ENCODE measurements around the gene PACRG.

Gene PACRG

DNA sequence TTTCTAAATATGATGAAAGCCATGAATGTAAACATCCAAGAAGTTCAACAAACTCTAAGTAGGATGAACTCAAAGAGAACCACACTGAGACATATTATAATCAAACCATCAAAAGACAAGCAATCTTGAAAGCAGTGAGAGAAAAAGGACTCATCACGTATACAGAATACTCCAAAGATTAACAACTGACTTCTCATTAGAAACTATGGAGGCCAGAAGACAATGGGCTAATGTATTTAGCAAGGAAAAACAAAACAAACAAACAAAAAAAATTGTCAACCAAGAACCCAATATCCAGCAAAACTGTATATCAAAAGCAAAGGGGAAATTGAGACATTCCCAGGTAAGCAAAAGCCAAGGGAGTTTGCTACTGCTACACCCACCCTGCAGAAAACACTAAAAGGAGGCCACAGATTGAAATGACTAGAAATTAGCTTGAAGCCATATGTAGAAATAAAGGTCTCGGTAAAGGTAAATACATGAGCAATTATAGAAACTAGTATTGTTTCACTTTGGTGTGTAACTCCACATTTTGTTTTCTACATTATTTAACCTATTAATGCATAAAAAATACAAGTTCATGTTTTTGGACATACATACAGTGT is 385.7 kb downstream of the PACRG start:
- Mint-ChIP-seq H3K4me1 (no peaks in the 10 kb centered on the region), H3K9me3 (peaks cover 10 to 16% of the 10 kb centered on the region in 2 donors), H3K4me3 (no peak overlapping the region), H3K36me3 (peaks cover 4 to 5% of the 10 kb centered on the region in 2 donors), H3K27ac (no peak overlapping the region), H3K27me3 (no peaks in the 10 kb centered on the region)
- ATAC-seq (replicated peaks) (no peak), DNase-seq (no peak)

DNA sequence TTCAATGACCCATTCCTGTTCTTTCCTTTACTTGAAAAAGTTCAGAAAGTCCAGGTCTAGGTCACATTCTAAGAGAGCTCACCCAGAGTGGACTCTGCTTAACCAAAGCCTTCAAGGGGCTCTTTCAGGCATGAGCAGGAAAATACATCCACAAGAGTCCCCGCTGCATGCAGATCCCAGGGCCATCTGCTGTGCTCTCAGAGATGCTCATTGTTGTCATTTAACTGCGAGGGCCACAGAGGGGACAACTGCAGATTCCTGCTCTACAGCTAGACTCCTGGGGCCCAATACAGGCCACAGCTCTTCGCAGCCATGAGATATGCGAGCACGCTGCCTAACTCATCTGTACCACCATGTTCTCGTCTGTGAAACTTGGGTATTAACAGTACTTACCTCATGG is 391.2 kb downstream of the PACRG start:
- no peaks in the 10 kb centered on the region for H3K27me3 Mint-ChIP-seq
- peaks cover 5 to 8% of the 10 kb centered on the region in 2 donors for H3K9me3 Mint-ChIP-seq
- H3K4me3 Mint-ChIP-seq = no peak overlapping the region
- ATAC-seq (replicated peaks) (no peak), DNase-seq (no peak)
- H3K27ac Mint-ChIP-seq = no peak overlapping the region
- H3K4me1 Mint-ChIP-seq = no peaks in the 10 kb centered on the region
- H3K36me3 Mint-ChIP-seq = no peaks in the 10 kb centered on the region

DNA sequence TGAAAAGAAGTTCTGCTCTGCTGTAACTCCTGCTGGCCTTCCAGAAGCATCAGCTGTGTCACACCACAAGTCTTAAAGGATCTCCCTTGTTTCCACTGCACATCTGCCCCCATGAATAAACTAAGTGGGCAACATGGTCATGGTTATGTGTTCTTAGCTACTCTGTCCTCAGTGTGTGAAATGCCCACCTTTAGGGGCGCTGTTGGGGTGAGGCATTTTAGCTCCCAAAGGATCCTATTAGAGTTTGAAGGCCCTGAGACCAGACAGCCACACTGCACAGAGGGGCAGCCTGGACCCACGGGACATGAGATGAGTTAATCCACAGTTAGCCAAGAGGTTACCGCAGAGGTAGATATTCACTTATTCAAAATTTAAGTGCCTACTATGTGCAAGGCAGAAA is 392.4 kb downstream of the PACRG start:
- H3K36me3 Mint-ChIP-seq = no peaks in the 10 kb centered on the region
- DNase-seq = no peak
- H3K4me1 Mint-ChIP-seq = no peaks in the 10 kb centered on the region
- H3K4me3 Mint-ChIP-seq = no peak overlapping the region
- H3K27ac Mint-ChIP-seq = no peak overlapping the region
- H3K27me3 Mint-ChIP-seq = no peaks in the 10 kb centered on the region
- ATAC-seq (replicated peaks) = no peak
- peaks cover 5% of the 10 kb centered on the region in 2 donors for H3K9me3 Mint-ChIP-seq

DNA sequence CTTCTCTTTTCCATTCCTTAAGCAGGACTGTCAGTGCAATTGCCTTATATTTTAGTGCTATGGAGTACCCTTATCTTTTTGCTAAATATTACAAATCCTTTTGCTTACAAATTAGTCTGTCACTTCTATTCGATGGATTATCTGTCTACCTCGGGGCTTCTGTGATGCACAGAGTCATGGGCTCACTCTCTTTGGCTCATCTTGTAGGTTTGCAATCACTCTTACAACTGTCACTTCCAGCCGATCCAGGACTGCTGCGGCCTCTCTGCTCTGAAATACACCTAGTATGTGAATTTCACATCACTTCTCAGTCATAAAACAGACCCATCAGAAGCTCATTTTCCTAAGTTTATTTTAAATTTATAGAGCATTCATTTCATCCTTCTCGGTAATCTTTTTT is 393.5 kb downstream of the PACRG start:
- no peak overlapping the region for H3K27ac Mint-ChIP-seq
- H3K27me3 Mint-ChIP-seq = no peaks in the 10 kb centered on the region
- DNase-seq (no peak), ATAC-seq (replicated peaks) (no peak)
- H3K9me3 Mint-ChIP-seq = peaks cover 5% of the 10 kb centered on the region in 2 donors
- H3K4me3 Mint-ChIP-seq = no peak overlapping the region
- H3K36me3 Mint-ChIP-seq = no peaks in the 10 kb centered on the region
- no peaks in the 10 kb centered on the region for H3K4me1 Mint-ChIP-seq

DNA sequence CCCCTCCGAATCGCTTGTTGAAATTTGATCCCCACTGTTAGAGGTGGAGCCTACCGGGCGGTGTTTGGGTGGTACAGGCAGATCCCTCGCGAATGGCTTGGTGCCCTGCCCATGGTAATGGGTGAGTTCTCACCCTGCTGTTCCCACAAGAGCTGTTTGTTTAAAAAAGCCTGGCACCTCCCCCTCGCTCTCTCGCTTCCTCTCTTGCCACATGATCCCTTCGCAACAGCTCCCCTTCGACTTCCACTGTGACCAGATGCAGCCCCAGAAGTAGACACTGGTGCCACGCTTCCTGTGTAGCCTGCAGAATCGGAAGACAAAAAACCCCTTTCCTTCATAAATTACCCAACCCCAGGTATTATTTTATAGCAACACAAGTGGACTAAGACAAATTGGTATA is 394.6 kb downstream of the PACRG start:
- Mint-ChIP-seq H3K4me3 (no peak overlapping the region), H3K27ac (no peak overlapping the region), H3K4me1 (no peaks in the 10 kb centered on the region), H3K36me3 (no peaks in the 10 kb centered on the region), H3K27me3 (no peaks in the 10 kb centered on the region), H3K9me3 (peaks cover 3 to 5% of the 10 kb centered on the region in 2 donors)
- DNase-seq (no peak), ATAC-seq (replicated peaks) (no peak)

DNA sequence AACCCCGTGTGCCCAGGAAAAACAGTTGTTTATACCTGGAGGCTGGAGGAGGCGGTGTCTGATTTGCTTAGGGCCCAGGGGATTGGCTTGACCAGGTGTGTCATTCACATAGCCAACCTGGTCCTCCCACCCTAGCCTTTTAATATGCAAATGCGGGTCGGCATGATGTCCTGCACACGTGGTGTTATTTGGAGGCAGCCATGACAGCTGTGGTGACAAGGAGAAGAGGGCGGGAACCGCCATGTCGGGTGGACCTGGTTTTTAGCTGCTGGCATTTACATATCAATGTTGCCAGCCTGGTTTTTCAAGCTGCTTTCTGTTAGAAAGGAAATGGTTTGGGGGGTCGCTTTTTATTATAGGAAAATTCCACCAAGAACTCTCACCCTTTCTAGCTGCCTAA is 395.3 kb downstream of the PACRG start:
- no peak overlapping the region for H3K27ac Mint-ChIP-seq
- no peaks in the 10 kb centered on the region for H3K4me1 Mint-ChIP-seq
- ATAC-seq (replicated peaks) = no peak
- no peak overlapping the region for H3K4me3 Mint-ChIP-seq
- no peaks in the 10 kb centered on the region for H3K36me3 Mint-ChIP-seq
- H3K27me3 Mint-ChIP-seq = no peaks in the 10 kb centered on the region
- DNase-seq = no peak
- peaks cover 3 to 5% of the 10 kb centered on the region in 2 donors for H3K9me3 Mint-ChIP-seq

DNA sequence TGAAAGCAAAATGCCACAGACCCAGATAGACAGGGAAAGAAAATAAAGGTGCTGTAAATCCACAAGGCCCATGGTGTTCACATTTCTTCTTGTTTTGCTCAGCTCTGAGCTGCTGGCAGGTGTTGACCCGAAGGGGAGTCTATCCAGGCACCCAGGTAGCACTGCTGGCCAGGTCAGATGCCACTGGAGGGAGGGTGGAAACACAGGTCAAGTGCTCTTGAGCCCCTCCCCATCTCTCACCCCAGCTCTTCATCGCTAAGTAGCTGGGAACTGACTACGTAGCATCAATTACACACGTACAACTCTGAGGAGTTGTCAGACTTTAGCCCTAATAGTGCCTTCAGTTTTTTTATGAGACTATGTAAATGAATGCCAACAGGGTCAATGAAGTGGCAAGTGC is 399.0 kb downstream of the PACRG start:
- ATAC-seq (replicated peaks) = no peak
- Mint-ChIP-seq H3K36me3 (no peaks in the 10 kb centered on the region), H3K27me3 (no peaks in the 10 kb centered on the region), H3K27ac (no peak overlapping the region), H3K4me1 (no peaks in the 10 kb centered on the region), H3K4me3 (no peak overlapping the region), H3K9me3 (peaks cover 4 to 5% of the 10 kb centered on the region in 2 donors)
- DNase-seq = no peak

DNA sequence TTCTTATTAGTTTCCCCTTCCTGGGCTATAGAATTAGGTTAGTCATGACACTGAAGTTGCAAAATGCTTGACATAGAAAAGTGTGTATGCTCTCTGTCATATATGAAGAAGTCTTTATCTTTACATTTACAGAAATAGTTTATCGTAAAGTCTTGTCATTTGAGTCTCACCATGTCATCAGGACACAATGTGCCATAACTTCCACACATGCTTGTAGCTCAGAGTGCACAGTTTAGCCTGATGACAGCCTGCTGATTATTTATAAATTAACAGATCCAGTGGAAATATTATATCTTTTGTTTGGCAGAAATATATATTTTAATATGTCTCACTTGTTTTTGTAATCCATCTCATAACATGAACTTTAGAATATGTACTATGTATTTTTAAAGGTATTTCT is 399.8 kb downstream of the PACRG start:
- H3K36me3 Mint-ChIP-seq = no peaks in the 10 kb centered on the region
- no peaks in the 10 kb centered on the region for H3K4me1 Mint-ChIP-seq
- no peak overlapping the region for H3K4me3 Mint-ChIP-seq
- H3K9me3 Mint-ChIP-seq = peaks cover 1 to 3% of the 10 kb centered on the region in 2 donors
- no peak for DNase-seq
- H3K27ac Mint-ChIP-seq = no peak overlapping the region
- no peak for ATAC-seq (replicated peaks)
- no peaks in the 10 kb centered on the region for H3K27me3 Mint-ChIP-seq

DNA sequence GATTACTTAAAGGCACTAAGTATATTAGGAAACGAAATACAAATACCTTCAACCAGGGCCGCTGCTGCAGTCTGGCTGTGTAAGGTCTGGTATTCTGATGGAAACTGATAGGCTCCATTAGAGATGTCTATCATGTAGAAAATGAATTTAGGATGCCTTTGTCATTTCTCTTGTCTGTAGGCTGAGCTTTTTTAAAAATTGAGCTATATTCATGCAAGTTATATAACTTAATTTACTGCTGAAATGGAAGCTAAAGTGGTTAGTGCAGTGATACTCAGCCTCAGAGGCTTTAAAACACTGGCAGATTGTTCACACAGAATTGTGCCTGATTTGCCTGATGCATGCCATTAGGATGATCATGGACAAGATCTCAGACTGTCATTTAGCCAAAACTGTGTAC is 400.6 kb downstream of the PACRG start:
- DNase-seq (no peak), ATAC-seq (replicated peaks) (no peak)
- Mint-ChIP-seq H3K4me3 (no peak overlapping the region), H3K27ac (no peak overlapping the region), H3K36me3 (no peaks in the 10 kb centered on the region), H3K27me3 (no peaks in the 10 kb centered on the region), H3K4me1 (no peaks in the 10 kb centered on the region), H3K9me3 (peaks cover 0 to 2% of the 10 kb centered on the region in 2 donors)

DNA sequence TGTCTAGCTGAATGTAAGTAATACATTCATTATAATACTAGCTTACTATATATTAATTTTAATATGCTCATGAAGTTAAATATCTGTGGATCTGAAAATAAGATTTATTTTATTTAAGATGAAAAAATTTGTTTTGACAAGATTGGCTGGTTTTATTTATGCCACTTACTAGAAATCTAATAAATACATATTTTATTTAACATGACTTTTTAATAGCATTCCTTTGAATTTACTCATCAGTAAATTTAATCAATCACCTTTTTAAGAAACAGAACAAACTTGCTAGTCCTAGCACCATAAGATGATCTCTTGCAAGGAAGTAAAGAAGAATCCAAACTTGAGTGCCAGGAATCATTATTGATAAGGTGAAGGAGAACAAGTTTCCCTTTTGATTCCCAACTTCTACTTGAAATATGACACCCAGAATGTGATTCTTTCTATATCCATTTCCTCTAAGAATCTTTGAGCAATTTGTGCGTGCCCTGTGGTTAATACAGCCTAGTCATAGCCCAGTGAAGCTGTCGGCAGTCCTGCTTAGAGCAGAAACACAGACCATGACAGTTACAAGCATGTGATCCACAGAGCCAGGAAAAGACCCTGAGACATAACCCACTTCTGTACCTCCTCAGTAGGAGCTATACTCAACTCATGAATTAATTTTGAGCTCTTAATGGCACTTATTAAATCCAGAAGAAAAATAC is 404.4 kb downstream of the PACRG start:
- no peaks in the 10 kb centered on the region for H3K4me1 Mint-ChIP-seq
- DNase-seq (no peak), ATAC-seq (replicated peaks) (no peak)
- peaks cover 0 to 2% of the 10 kb centered on the region in 2 donors for H3K9me3 Mint-ChIP-seq
- no peaks in the 10 kb centered on the region for H3K27me3 Mint-ChIP-seq
- no peak overlapping the region for H3K4me3 Mint-ChIP-seq
- no peaks in the 10 kb centered on the region for H3K36me3 Mint-ChIP-seq
- H3K27ac Mint-ChIP-seq = no peak overlapping the region

DNA sequence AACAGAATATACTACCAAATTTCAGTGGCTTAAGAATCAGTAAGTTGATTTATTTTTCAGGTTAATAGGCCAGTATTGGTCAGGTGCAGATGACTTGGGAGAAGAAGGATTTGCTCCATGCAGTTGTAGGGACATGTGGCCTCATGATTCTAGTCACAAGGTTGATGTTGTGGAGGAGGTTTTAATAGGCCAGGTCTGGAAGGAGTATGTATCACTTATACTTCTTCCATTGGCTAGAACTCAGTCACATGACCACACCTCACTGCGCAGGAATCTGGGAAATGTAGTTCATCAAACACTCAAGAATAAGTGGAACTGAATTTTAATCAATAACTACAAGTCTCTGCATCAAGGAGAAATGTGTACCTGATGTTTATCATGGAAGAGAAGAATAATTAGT is 405.2 kb downstream of the PACRG start:
- H3K4me1 Mint-ChIP-seq = no peaks in the 10 kb centered on the region
- no peak overlapping the region for H3K4me3 Mint-ChIP-seq

DNA sequence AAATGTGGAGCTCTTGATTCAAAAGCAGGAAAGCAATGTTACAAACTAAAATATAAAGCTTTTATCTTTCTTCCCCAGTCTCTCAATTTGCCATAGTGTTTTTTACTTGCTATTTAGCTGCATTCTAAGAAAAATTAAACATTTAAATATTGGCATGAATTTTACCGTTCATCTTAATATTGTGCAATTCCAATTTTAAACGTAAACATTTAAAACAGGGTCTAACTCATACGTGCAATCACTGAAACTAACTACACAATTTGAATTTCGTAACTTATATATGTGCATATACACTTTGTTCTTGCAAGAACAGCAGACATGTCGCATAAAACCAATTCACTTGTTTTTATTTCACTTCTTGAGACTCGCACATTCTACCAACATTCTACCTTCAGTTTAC is 405.9 kb downstream of the PACRG start:
- Mint-ChIP-seq H3K36me3 (no peaks in the 10 kb centered on the region), H3K4me3 (no peak overlapping the region), H3K9me3 (peaks cover 0 to 3% of the 10 kb centered on the region in 2 donors), H3K4me1 (no peaks in the 10 kb centered on the region), H3K27me3 (no peaks in the 10 kb centered on the region), H3K27ac (no peak overlapping the region)
- no peak for DNase-seq
- ATAC-seq (replicated peaks) = no peak

More for the DNA sequence above, 405.2 kb downstream of the PACRG start:
- peaks cover 0 to 3% of the 10 kb centered on the region in 2 donors for H3K9me3 Mint-ChIP-seq
- no peaks in the 10 kb centered on the region for H3K27me3 Mint-ChIP-seq
- DNase-seq (no peak), ATAC-seq (replicated peaks) (no peak)
- no peaks in the 10 kb centered on the region for H3K36me3 Mint-ChIP-seq
- no peak overlapping the region for H3K27ac Mint-ChIP-seq

DNA sequence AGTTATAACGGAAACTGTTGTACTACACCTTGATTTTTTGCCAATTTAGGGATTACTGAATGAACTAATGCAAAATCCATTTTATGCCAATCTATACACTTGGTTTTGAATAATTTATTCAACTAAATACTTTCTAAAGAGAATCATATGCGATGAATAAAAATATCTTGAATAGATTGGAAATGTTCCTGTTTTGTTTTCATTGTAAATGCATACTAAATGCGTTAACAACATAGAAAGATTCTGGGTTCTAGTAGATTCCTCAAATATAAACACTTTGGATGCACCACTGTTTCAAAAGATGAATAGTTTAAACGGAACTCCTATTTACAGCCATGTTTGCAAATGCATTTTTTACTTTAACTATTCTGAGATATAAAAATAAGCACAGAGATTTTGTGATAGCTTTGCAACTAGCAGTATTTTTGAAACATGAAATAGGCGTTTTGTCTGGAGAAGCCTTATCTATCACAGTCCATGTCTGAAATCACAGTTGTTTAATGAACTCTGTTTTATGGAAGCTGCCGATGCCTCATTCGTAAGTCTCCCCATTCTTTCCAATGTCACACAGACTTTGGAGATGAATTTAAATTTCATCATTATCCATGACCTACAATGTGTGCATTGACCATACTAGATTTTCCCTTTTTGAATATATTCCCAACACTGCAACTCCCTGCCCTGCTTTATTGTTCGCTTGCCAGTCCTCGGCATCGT is 409.1 kb downstream of the PACRG start:
- H3K36me3 Mint-ChIP-seq = no peaks in the 10 kb centered on the region
- H3K4me3 Mint-ChIP-seq = no peak overlapping the region
- ATAC-seq (replicated peaks) (no peak), DNase-seq (no peak)
- H3K27ac Mint-ChIP-seq = no peak overlapping the region
- no peaks in the 10 kb centered on the region for H3K4me1 Mint-ChIP-seq
- no peaks in the 10 kb centered on the region for H3K27me3 Mint-ChIP-seq
- H3K9me3 Mint-ChIP-seq = peaks cover 0 to 1% of the 10 kb centered on the region in 2 donors

DNA sequence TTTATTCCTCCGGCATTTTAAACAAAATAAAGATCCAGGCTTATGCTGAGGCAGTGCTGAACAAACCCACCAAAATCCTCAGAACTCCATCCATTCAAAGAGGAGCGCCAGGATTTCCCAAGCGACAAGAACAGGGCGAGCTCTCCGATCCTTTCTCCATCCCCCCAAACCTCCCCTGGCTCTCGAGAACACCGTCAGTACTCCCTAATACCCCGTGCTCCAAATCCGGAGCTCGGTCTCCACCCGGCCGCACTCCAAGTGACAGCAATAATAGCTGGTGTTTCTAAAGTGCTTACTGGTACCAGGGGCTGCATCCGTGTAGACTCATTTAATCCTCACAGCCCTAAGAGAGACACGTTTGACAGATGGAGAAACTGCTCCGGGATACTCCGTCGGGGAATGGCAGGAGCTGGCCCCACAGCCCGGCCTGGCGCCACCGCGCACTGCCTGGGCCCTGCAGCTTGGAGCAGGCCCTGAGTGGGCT is 409.7 kb downstream of the PACRG start:
- Mint-ChIP-seq H3K27me3 (no peaks in the 10 kb centered on the region), H3K4me1 (no peaks in the 10 kb centered on the region), H3K27ac (no peak overlapping the region), H3K9me3 (peaks cover 0 to 1% of the 10 kb centered on the region in 2 donors), H3K4me3 (no peak overlapping the region), H3K36me3 (no peaks in the 10 kb centered on the region)
- ATAC-seq (replicated peaks) (no peak), DNase-seq (no peak)

DNA sequence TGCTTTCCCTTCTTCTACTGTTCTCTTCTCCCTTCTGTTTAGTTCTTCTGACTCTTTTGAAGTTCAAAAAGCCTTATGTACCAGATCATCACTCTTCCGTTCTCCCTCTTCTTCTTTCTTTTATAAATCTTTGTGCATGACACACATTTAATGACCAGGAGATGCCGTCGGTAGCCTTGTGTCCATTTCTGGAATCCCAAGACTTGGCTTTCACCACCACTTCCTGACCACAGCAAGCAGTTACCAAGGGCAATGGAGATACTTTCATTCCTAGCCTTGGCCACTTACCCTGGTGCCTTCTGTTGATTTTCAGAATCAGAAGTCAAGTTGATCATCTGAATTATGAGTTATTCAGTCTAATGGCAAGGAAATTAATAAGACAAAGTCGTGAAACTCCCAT is 418.3 kb downstream of the PACRG start:
- Mint-ChIP-seq H3K27me3 (peaks cover 15 to 29% of the 10 kb centered on the region in 2 donors), H3K4me3 (no peak overlapping the region), H3K9me3 (peaks cover 0 to 2% of the 10 kb centered on the region in 2 donors), H3K27ac (no peak overlapping the region), H3K4me1 (no peaks in the 10 kb centered on the region), H3K36me3 (no peaks in the 10 kb centered on the region)
- no peak for DNase-seq
- no peak for ATAC-seq (replicated peaks)
